A673 (cell line): Measurements from ENCODE around the gene ZCCHC24. TPM values are rescaled to one million over a fixed set of nuclear protein-coding genes. Genes with fewer than 3 reads are reported as not detected.

Experiments used
- BruUV-seq: library from RNA; stranded (reverse); fragments of 400-500 nt; replicated peaks from 2 replicates; lab custom pipeline; 2021; lab: Mats Ljungman, UMichigan
- CTCF ChIA-PET: fragments of 300-600 bp; sonication (Branson Sonifier 250); formaldehyde crosslinking; loops from one replicate; lab custom pipeline; 2022; ENCODE audit warnings: antibody characterized with exemption; lab: Charles Lee
- POLR2A ChIA-PET: fragments of 300-600 bp; sonication (Branson Sonifier 250); formaldehyde crosslinking; loops from one replicate; lab custom pipeline; 2022; ENCODE audit warnings: antibody characterized with exemption; ENCODE audit not compliant: low non-redundant PET; lab: Charles Lee
- DNase-seq: peaks from one replicate; pipeline ENCODE4 v3.0.0-alpha.2; 2015; ENCODE audit warnings: low spot score
- H3K27ac ChIP-seq: fragments of 200-600 bp; sonication (generic); 2 replicates; pipeline ENCODE4 v1.5.1; 2016; ENCODE audit warnings: mixed run types, low read depth, mild to moderate bottlenecking, mixed read lengths, antibody characterized with exemption, low read length; ENCODE audit not compliant: poor library complexity, severe bottlenecking
- H3K27me3 ChIP-seq: fragments of 200-600 bp; sonication (generic); replicated peaks from 2 replicates; pipeline ENCODE4 v1.6.1; 2017; ENCODE audit warnings: mixed run types, low read depth, mild to moderate bottlenecking, mixed read lengths, antibody characterized with exemption, low read length; ENCODE audit not compliant: insufficient read depth, poor library complexity
- H3K36me3 ChIP-seq: fragments of 200-600 bp; sonication (generic); 2 replicates; pipeline ENCODE4 v1.6.1; 2016; ENCODE audit warnings: mixed run types, mild to moderate bottlenecking, mixed read lengths, antibody characterized with exemption, low read length; ENCODE audit not compliant: insufficient read depth, poor library complexity, severe bottlenecking
- H3K4me1 ChIP-seq: fragments of 200-600 bp; sonication (generic); 2 replicates; pipeline ENCODE4 v1.6.1; 2017; ENCODE audit warnings: mixed run types, mild to moderate bottlenecking, mixed read lengths, antibody characterized with exemption, low read length; ENCODE audit not compliant: insufficient read depth, poor library complexity, severe bottlenecking
- H3K4me3 ChIP-seq: fragments of 200-600 bp; sonication (generic); 2 replicates; pipeline ENCODE4 v1.5.1; 2016; ENCODE audit warnings: low read depth, mixed run types, mild to moderate bottlenecking, mixed read lengths, low read length; ENCODE audit not compliant: poor library complexity, severe bottlenecking
- H3K9me3 ChIP-seq: fragments of 200-600 bp; sonication (generic); 2 replicates; pipeline ENCODE4 v1.6.1; 2016; ENCODE audit warnings: mixed run types, low read depth, mild to moderate bottlenecking, mixed read lengths, antibody characterized with exemption, low read length; ENCODE audit not compliant: poor library complexity, severe bottlenecking
- EZH2 ChIP-seq: fragments of 200-600 bp; sonication (generic); IDR thresholded peaks from 2 replicates; pipeline ENCODE4 v1.6.1; 2017; ENCODE audit warnings: borderline replicate concordance, low read depth, mild to moderate bottlenecking, mixed read lengths, antibody characterized with exemption, low read length; ENCODE audit not compliant: poor library complexity, severe bottlenecking
- intact Hi-C: fragments of 100-400 bp; cut with micrococcal nuclease; formaldehyde crosslinking; loops from one replicate; pipeline ENCODE4 v1.10.0; 2022; ENCODE audit not compliant: unreplicated experiment
- total RNA-seq: library from RNA; stranded (reverse); gene quantifications from 2 replicates; pipeline ENCODE4 v1.2.3, GENCODE V29; 2021
- TF ChIP-seq, protein P1 (sequence below): fragments of 300-800, 200-600 bp; sonication (generic); conservative IDR thresholded peaks from 2 replicates; pipeline ENCODE4 v1.5.1; 2017; ENCODE audit warnings: low read depth, mild to moderate bottlenecking, antibody characterized with exemption, low read length, moderate library complexity, mixed read lengths

ZCCHC24 gene
- total RNA-seq, 1 experiment from 2014 or later: 9.8 TPM

DNA sequence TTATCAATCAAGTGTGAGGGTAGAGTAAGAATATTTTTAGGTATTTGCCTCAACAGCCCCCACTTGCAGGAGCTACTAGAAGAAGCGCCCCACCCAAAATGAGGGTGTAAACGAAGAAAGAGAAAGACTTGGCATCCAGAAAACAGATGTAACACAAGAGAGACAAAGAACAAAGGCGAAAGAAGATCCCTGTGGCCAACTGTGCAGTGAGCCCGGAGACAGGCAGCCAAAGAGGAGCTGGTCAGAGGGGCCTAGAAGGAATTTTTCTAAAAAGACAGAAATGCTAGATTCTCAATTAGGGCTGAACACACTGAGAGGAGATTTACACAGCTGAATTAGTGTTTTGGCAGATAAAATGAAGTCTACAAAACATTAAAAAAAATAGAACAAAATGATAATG lies 37.3 kb upstream of the ZCCHC24 start:
- BruUV-seq: no TSS peak
- ChIA-PET POLR2A (no interaction called here), CTCF (no interaction called here)
- no peak overlapping the region for H3K27ac ChIP-seq
- TF ChIP-seq EZH2: no peak
- TF ChIP-seq, protein P1, sequence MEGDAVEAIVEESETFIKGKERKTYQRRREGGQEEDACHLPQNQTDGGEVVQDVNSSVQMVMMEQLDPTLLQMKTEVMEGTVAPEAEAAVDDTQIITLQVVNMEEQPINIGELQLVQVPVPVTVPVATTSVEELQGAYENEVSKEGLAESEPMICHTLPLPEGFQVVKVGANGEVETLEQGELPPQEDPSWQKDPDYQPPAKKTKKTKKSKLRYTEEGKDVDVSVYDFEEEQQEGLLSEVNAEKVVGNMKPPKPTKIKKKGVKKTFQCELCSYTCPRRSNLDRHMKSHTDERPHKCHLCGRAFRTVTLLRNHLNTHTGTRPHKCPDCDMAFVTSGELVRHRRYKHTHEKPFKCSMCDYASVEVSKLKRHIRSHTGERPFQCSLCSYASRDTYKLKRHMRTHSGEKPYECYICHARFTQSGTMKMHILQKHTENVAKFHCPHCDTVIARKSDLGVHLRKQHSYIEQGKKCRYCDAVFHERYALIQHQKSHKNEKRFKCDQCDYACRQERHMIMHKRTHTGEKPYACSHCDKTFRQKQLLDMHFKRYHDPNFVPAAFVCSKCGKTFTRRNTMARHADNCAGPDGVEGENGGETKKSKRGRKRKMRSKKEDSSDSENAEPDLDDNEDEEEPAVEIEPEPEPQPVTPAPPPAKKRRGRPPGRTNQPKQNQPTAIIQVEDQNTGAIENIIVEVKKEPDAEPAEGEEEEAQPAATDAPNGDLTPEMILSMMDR: no peak
- H3K36me3 ChIP-seq: no peaks in the 10 kb centered on the region
- H3K27me3 ChIP-seq: no peaks in the 10 kb centered on the region
- no peak overlapping the region for H3K4me3 ChIP-seq
- H3K4me1 ChIP-seq: peaks cover 9% of the 10 kb centered on the region
- no peak for DNase-seq
- intact Hi-C loops: no loop called here
- H3K9me3 ChIP-seq: no peaks in the 10 kb centered on the region

DNA sequence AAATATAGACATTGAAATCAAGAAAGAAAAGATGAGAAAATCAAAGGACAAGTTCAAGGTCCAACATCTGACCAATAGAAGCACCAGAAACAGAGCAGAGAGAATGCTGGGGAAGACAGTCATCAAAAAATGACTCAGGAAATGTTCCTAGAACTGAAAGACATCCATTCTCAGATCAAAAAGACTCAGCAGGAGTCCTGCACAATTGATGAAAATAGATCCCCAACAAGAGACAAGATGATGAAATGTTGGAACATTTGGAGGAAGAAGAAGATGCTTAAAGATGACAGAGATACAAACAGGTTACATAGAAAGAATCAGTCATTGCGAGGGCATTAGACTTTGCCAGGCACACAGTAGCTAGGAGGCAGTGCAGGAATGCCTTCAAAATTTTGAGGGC lies 36.9 kb upstream of the ZCCHC24 start:
- no peak for DNase-seq
- CTCF ChIA-PET: no interaction called here
- no TSS peak for BruUV-seq

DNA sequence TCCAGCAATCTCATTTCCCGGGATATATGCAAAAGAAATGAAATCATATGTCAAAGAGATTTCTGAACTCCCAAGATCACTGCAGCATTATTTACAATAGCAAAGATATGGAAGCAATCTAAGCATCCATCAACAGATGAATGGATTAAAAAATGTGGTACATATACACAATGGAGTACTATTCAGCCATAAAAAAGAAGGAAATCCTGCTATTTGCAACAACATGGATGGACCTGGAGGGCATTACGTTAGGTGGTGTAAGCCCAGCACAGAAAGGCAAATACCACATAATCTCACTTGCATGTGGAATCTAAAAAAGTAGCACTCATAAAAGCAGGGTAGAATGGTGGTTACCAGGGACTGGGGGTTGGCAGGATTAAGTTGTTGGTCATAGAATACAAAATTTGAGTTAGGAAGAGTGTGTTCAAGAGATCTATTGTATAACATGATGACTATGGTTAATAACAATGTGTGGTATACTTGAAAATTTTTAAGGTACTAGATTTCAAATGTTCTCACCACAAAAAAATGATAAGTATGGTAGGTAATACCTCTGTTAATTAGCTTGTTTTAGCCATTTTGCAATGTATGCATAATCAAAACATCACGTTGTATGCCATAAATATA lies 34.0 kb upstream of the ZCCHC24 start:
- no peak for TF ChIP-seq EZH2
- TF ChIP-seq, protein P1: no peak
- no TSS peak for BruUV-seq
- H3K4me3 ChIP-seq: no peak overlapping the region

More for the DNA sequence above, 36.9 kb upstream of the ZCCHC24 start:
- TF ChIP-seq EZH2: no peak
- TF ChIP-seq, protein P1: no peak
- Histone ChIP-seq H3K4me3 (no peak overlapping the region), H3K4me1 (peaks cover 9% of the 10 kb centered on the region), H3K9me3 (no peaks in the 10 kb centered on the region), H3K27me3 (no peaks in the 10 kb centered on the region), H3K36me3 (no peaks in the 10 kb centered on the region), H3K27ac (no peak overlapping the region)
- POLR2A ChIA-PET: no interaction called here
- intact Hi-C loops: no loop called here

More for the DNA sequence above, 34.0 kb upstream of the ZCCHC24 start:
- no peaks in the 10 kb centered on the region for H3K36me3 ChIP-seq
- intact Hi-C loops: no loop called here
- no peaks in the 10 kb centered on the region for H3K9me3 ChIP-seq
- H3K27me3 ChIP-seq: no peaks in the 10 kb centered on the region
- peaks cover 9% of the 10 kb centered on the region for H3K4me1 ChIP-seq
- H3K27ac ChIP-seq: no peak overlapping the region
- DNase-seq: no peak
- POLR2A ChIA-PET: no interaction called here
- CTCF ChIA-PET: no interaction called here
